Panc1 (cell line): Measurements from ENCODE around the gene FNDC11. TPM values are rescaled to one million over a fixed set of nuclear protein-coding genes. Genes with fewer than 3 reads are reported as not detected.

Experiments
- ATAC-seq: fragments of 200-7000 bp; cut with Tn5 transposase; 2 replicates; pipeline ENCODE4 v1.9.1; 2020; ENCODE audit warnings: mild to moderate bottlenecking, moderate library complexity
- BruUV-seq: library from RNA; stranded (reverse); fragments of 400-500 nt; replicated peaks from 2 replicates; lab custom pipeline; 2021; lab: Mats Ljungman, UMichigan
- CTCF ChIA-PET: fragments of 300-600 bp; sonication (Branson Sonifier 250); formaldehyde crosslinking; loops from one replicate; lab custom pipeline; 2022; ENCODE audit warnings: antibody characterized with exemption; lab: Charles Lee
- POLR2A ChIA-PET: fragments of 300-600 bp; sonication (Branson Sonifier 250); formaldehyde crosslinking; loops from one replicate; lab custom pipeline; 2022; ENCODE audit warnings: antibody characterized with exemption; lab: Charles Lee
- DNase-seq: peaks from one replicate; pipeline ENCODE4 v3.0.0-alpha.2; 2010; ENCODE audit warnings: low read depth, low spot score
- H3K27ac ChIP-seq: 2 replicates; pipeline ENCODE4 v1.5.1; 2011; ENCODE audit warnings: mild to moderate bottlenecking, low read length, inconsistent platforms
- H3K27me3 ChIP-seq: fragments of 200-500 bp; sonication (Bioruptor generic); 2 replicates; pipeline ENCODE4 v1.6.0; 2014; ENCODE audit warnings: low read length, inconsistent platforms; ENCODE audit not compliant: control insufficient read depth, insufficient read depth
- H3K36me3 ChIP-seq: fragments of 200-500 bp; sonication (Bioruptor generic); 2 replicates; pipeline ENCODE4 v1.5.1; 2014; ENCODE audit warnings: inconsistent platforms, mild to moderate bottlenecking, low read length, moderate library complexity; ENCODE audit not compliant: control insufficient read depth, insufficient read depth
- H3K4me1 ChIP-seq: 2 replicates; pipeline ENCODE4 v1.5.1; 2011; ENCODE audit warnings: inconsistent platforms, mild to moderate bottlenecking, low read length, moderate library complexity; ENCODE audit not compliant: control insufficient read depth, insufficient read depth
- H3K4me3 ChIP-seq, 2 experiments: 2 replicates each; pipeline ENCODE4 v1.5.1; 2011 to 2012; ENCODE audit warnings: low read depth in 2 of 2, low read length in 2 of 2, mild to moderate bottlenecking in 2 of 2, inconsistent platforms in 1 of 2, moderate library complexity in 1 of 2
- H3K9me3 ChIP-seq: fragments of 200-500 bp; sonication (Bioruptor generic); 2 replicates; pipeline ENCODE4 v1.5.1; 2014; ENCODE audit warnings: low read depth, mild to moderate bottlenecking, inconsistent platforms, low read length, moderate library complexity; ENCODE audit not compliant: control insufficient read depth, insufficient read depth
- CTCF ChIP-seq: fragments of 450-650 bp; IDR thresholded peaks from 2 replicates; pipeline ENCODE4 v1.5.1; 2017; ENCODE audit warnings: mild to moderate bottlenecking
- POLR2AphosphoS5 ChIP-seq: IDR thresholded peaks from 2 replicates; pipeline ENCODE4 v1.6.1; 2012; ENCODE audit warnings: mild to moderate bottlenecking, low read depth, low read length, moderate library complexity
- SIN3A ChIP-seq: IDR thresholded peaks from 2 replicates; pipeline ENCODE4 v1.6.1; 2012; ENCODE audit warnings: low read depth, mild to moderate bottlenecking, low read length, moderate library complexity, borderline replicate concordance; ENCODE audit not compliant: insufficient read depth
- TCF7L2 ChIP-seq: IDR thresholded peaks from 2 replicates; pipeline ENCODE4 v1.6.1; 2011; ENCODE audit warnings: mild to moderate bottlenecking, low read depth, low read length, inconsistent platforms
- in situ Hi-C: cut with HindIII; loops from 2 replicates; pipeline ENCODE4 v1.10.0; 2016; ENCODE audit warnings: low sequenced_read_pairs, low pct_unique_long_range_greater_than_20kb
- intact Hi-C: fragments of 100-400 bp; cut with micrococcal nuclease; formaldehyde crosslinking; loops from one replicate; pipeline ENCODE4 v1.10.0; 2022; ENCODE audit not compliant: unreplicated experiment
- total RNA-seq: library from RNA; stranded (reverse); gene quantifications from one replicate; pipeline ENCODE4 v1.2.1, GENCODE V29; 2021; ENCODE audit not compliant: unreplicated experiment
- TF ChIP-seq, protein P1 (sequence below), 2 experiments: IDR thresholded peaks; 2 replicates each; pipeline ENCODE4 v1.6.1; 2011 to 2012; ENCODE audit warnings: low read depth in 2 of 2, control low read depth in 1 of 2, low read length in 1 of 2, mild to moderate bottlenecking in 1 of 2, moderate library complexity in 1 of 2; ENCODE audit not compliant: insufficient read depth in 1 of 2

The FNDC11 gene
- total RNA-seq, 1 experiment from 2014 or later = 1.3 TPM

- DNase-seq (no peak), ATAC-seq (no peak)
- POLR2A ChIA-PET = no interaction called here
- CTCF ChIA-PET = interaction anchor here (0.6 to 0.8 kb wide), 2 partner anchors 11 to 57 kb away, joined by 3 to 6 read pairs; no protein-coding TSS in a partner anchor
- Histone ChIP-seq H3K4me3 (no peak overlapping the region), H3K27ac (no peak overlapping the region), H3K27me3 (no peaks in the 10 kb centered on the region), H3K4me1 (peaks cover 7% of the 10 kb centered on the region), H3K36me3 (peaks cover 4% of the 10 kb centered on the region; the same call in 1 of the 2 replicates), H3K9me3 (no peaks in the 10 kb centered on the region)
- TF ChIP-seq POLR2AphosphoS5 = no peak
- TF ChIP-seq, protein P1, sequence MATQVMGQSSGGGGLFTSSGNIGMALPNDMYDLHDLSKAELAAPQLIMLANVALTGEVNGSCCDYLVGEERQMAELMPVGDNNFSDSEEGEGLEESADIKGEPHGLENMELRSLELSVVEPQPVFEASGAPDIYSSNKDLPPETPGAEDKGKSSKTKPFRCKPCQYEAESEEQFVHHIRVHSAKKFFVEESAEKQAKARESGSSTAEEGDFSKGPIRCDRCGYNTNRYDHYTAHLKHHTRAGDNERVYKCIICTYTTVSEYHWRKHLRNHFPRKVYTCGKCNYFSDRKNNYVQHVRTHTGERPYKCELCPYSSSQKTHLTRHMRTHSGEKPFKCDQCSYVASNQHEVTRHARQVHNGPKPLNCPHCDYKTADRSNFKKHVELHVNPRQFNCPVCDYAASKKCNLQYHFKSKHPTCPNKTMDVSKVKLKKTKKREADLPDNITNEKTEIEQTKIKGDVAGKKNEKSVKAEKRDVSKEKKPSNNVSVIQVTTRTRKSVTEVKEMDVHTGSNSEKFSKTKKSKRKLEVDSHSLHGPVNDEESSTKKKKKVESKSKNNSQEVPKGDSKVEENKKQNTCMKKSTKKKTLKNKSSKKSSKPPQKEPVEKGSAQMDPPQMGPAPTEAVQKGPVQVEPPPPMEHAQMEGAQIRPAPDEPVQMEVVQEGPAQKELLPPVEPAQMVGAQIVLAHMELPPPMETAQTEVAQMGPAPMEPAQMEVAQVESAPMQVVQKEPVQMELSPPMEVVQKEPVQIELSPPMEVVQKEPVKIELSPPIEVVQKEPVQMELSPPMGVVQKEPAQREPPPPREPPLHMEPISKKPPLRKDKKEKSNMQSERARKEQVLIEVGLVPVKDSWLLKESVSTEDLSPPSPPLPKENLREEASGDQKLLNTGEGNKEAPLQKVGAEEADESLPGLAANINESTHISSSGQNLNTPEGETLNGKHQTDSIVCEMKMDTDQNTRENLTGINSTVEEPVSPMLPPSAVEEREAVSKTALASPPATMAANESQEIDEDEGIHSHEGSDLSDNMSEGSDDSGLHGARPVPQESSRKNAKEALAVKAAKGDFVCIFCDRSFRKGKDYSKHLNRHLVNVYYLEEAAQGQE (IDR thresholded peaks at IDR 0.05; ENCODE audit: insufficient read depth in 1 of 2, low read depth in 2 of 2, low read length in 1 of 2) = no peak
- no peak for TF ChIP-seq CTCF
- TF ChIP-seq SIN3A = no peak
- no peak for TF ChIP-seq TCF7L2
- intact Hi-C loops (no loop called here), in situ Hi-C loops (no loop called here)
- BruUV-seq = no TSS peak
These were observed 36.3 kb upstream of the FNDC11 start for GRCh38 chr20:63517376-63518309.

GRCh38 chr20:63518351-63518861 lies 35.6 kb upstream of the FNDC11 start:
- in situ Hi-C loops = no loop called here

More at GRCh38 chr20:63518351-63518861, 35.6 kb upstream of the FNDC11 start:
- TF ChIP-seq TCF7L2 (no peak), POLR2AphosphoS5 (no peak), SIN3A (no peak), CTCF (no peak)
- TF ChIP-seq, protein P1 (IDR thresholded peaks at IDR 0.05; ENCODE audit: insufficient read depth in 1 of 2, low read depth in 2 of 2, low read length in 1 of 2) = no peak
- Histone ChIP-seq H3K4me3 (no peak overlapping the region), H3K27ac (no peak overlapping the region), H3K27me3 (no peaks in the 10 kb centered on the region), H3K9me3 (no peaks in the 10 kb centered on the region), H3K36me3 (peaks cover 4% of the 10 kb centered on the region; the same call in 1 of the 2 replicates), H3K4me1 (peaks cover 7% of the 10 kb centered on the region)
- CTCF ChIA-PET = no interaction called here
- POLR2A ChIA-PET = no interaction called here
- ATAC-seq (no peak), DNase-seq (no peak)
- no TSS peak for BruUV-seq
- intact Hi-C loops = no loop called here
